Measurements from ENCODE around the gene PRKAG2. TPM values are rescaled to one million over a fixed set of nuclear protein-coding genes. Genes with fewer than 3 reads are reported as not detected.

Gene PRKAG2
- total RNA-seq, 4 donors from 2014 or later: 8.9 to 35.1 (median 13.6) TPM

- Histone ChIP-seq H3K4me1 (peaks cover 0 to 13% (median 0%) of the 10 kb centered on the region in 3 donors), H3K4me3 (no peak overlapping the region), H3K27me3 (no peaks in the 10 kb centered on the region), H3K36me3 (peaks cover 0 to 22% (median 0%) of the 10 kb centered on the region in 3 donors), H3K27ac (no peak overlapping the region), H3K9me3 (no peaks in the 10 kb centered on the region)
- intact Hi-C loops (cut with DNase I): no loop called here
- no peak for DNase-seq
- TF ChIP-seq, protein P1, sequence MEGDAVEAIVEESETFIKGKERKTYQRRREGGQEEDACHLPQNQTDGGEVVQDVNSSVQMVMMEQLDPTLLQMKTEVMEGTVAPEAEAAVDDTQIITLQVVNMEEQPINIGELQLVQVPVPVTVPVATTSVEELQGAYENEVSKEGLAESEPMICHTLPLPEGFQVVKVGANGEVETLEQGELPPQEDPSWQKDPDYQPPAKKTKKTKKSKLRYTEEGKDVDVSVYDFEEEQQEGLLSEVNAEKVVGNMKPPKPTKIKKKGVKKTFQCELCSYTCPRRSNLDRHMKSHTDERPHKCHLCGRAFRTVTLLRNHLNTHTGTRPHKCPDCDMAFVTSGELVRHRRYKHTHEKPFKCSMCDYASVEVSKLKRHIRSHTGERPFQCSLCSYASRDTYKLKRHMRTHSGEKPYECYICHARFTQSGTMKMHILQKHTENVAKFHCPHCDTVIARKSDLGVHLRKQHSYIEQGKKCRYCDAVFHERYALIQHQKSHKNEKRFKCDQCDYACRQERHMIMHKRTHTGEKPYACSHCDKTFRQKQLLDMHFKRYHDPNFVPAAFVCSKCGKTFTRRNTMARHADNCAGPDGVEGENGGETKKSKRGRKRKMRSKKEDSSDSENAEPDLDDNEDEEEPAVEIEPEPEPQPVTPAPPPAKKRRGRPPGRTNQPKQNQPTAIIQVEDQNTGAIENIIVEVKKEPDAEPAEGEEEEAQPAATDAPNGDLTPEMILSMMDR (IDR thresholded peaks at IDR 0.05): no peak
- TF ChIP-seq POLR2A (IDR thresholded peaks at IDR 0.05): no peak
- WGBS, 2 donors: 72 to 76% methylated on average over 17 to 19 of the region's 19 CpGs
These were observed 260.3 kb downstream of the PRKAG2 start for GRCh38 chr7:151616443-151617213.

- H3K4me3 ChIP-seq: no peak overlapping the region
- no peaks in the 10 kb centered on the region for H3K27me3 ChIP-seq
- H3K27ac ChIP-seq: no peak overlapping the region
- H3K4me1 ChIP-seq: peaks cover 0 to 13% (median 0%) of the 10 kb centered on the region in 3 donors
- no peaks in the 10 kb centered on the region for H3K9me3 ChIP-seq
- intact Hi-C loops (cut with DNase I): no loop called here
- TF ChIP-seq, protein P1 (IDR thresholded peaks at IDR 0.05): no peak
- no peak for TF ChIP-seq POLR2A (IDR thresholded peaks at IDR 0.05)
- no peak for DNase-seq
- H3K36me3 ChIP-seq: peaks cover 0 to 30% (median 0%) of the 10 kb centered on the region in 3 donors
- WGBS, 2 donors: 73 to 100% methylated on average over 1 to 2 of the region's 4 CpGs
These were observed 261.1 kb downstream of the PRKAG2 start for GRCh38 chr7:151615784-151616183.

DNA sequence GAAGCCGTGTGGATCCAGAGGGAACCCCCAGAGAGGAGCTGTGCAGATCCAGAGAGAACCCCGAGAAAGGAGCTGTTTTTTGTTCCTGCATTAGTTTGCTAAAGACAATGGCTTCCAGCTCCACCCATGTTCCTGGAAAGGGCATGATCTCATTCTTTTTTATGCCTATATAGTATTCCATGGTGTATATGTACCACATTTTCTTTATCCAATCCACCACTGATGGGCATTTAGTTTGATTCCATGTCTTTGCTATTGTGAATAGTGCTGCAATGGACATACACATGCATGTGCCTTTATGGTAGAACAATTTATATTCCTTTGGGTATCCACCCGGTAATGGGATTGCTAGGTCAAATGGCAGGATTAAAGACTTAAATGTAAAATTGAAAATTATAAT lies 261.9 kb downstream of the PRKAG2 start:
- H3K27ac ChIP-seq: no peak overlapping the region
- H3K4me3 ChIP-seq: no peak overlapping the region
- peaks cover 0 to 31% (median 0%) of the 10 kb centered on the region in 3 donors for H3K36me3 ChIP-seq
- WGBS, 2 donors: 87 to 97% methylated on average over 3 of the region's 3 CpGs
- no peak for TF ChIP-seq POLR2A (IDR thresholded peaks at IDR 0.05)
- TF ChIP-seq, protein P1 (IDR thresholded peaks at IDR 0.05): no peak
- no peaks in the 10 kb centered on the region for H3K9me3 ChIP-seq
- intact Hi-C loops (cut with DNase I): no loop called here
- no peak for DNase-seq
- peaks cover 0 to 13% (median 0%) of the 10 kb centered on the region in 3 donors for H3K4me1 ChIP-seq
- no peaks in the 10 kb centered on the region for H3K27me3 ChIP-seq

DNA sequence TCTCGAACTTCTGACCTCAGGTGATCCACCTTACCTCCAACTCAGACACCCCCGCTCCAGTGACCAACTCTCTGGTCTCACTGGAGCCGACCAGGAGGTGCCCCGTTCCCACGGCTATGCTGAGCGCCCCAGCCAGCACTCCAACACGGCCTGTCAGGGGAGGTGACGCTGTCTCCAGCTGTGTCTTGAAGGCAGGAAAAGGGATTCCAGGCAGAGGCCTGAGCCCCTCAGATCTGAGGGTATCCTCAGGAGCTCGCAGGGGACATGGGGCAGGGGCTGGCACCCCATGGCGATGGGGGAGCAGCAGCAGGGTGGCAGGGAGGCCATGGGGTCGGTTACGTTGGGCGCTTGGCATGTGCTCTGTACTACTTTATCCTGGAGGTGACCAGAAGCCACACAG lies 262.9 kb downstream of the PRKAG2 start:
- no peaks in the 10 kb centered on the region for H3K27me3 ChIP-seq
- TF ChIP-seq POLR2A (IDR thresholded peaks at IDR 0.05): no peak
- TF ChIP-seq, protein P1 (IDR thresholded peaks at IDR 0.05): no peak
- peaks cover 0 to 31% (median 0%) of the 10 kb centered on the region in 3 donors for H3K36me3 ChIP-seq
- peaks cover 0 to 13% (median 0%) of the 10 kb centered on the region in 3 donors for H3K4me1 ChIP-seq
- WGBS, 2 donors: 100% methylated on average over 1 of the region's 13 CpGs; no CpG with 5 or more reads in 1 of the 2 donors
- no peak for DNase-seq
- H3K9me3 ChIP-seq: no peaks in the 10 kb centered on the region
- H3K27ac ChIP-seq: no peak overlapping the region
- H3K4me3 ChIP-seq: no peak overlapping the region
- intact Hi-C loops (cut with DNase I): no loop called here

GRCh38 chr7:151611878-151612277 lies 265.0 kb downstream of the PRKAG2 start:
- Histone ChIP-seq H3K9me3 (no peaks in the 10 kb centered on the region), H3K4me3 (no peak overlapping the region), H3K27me3 (no peaks in the 10 kb centered on the region), H3K4me1 (peaks cover 4 to 30% (median 10%) of the 10 kb centered on the region in 3 donors), H3K36me3 (peaks cover 0 to 31% (median 0%) of the 10 kb centered on the region in 3 donors), H3K27ac (no peak overlapping the region)
- DNase-seq: no peak
- 89 to 93% methylated on average over 7 to 10 of the region's 10 CpGs for WGBS, 2 donors
- intact Hi-C loops (cut with DNase I): no loop called here
- TF ChIP-seq, protein P1 (IDR thresholded peaks at IDR 0.05): no peak
- no peak for TF ChIP-seq POLR2A (IDR thresholded peaks at IDR 0.05)
